ENCODE results near the gene MYO1H.

MYO1H gene

GRCh38 chr12:109477963-109478315, 130.2 kb downstream of the MYO1H start:
- no peak for DNase-seq
- intact Hi-C loops (cut with DNase I), result no loop called here

DNA sequence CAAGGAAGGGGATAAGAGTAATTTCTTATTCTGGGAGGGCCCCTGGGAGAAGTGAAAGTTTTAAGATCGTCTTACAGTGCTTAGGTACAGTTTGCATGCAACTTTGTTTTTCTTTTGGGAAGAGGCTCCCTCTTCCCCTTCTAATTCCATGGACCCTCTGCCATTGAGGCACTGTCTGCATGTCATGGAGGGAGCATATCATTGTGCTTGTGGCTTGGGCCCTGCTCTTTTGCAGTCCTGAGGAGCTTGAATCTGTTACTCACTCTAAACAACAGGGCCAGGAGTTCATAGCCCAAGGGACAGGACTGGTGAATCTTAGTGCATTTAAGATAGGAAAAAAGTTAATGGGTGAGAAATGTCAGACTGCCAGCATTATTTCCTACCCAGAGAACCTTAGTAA, 132.1 kb downstream of the MYO1H start:
- intact Hi-C loops (cut with DNase I), result no loop called here
- DNase-seq, result no peak

DNA sequence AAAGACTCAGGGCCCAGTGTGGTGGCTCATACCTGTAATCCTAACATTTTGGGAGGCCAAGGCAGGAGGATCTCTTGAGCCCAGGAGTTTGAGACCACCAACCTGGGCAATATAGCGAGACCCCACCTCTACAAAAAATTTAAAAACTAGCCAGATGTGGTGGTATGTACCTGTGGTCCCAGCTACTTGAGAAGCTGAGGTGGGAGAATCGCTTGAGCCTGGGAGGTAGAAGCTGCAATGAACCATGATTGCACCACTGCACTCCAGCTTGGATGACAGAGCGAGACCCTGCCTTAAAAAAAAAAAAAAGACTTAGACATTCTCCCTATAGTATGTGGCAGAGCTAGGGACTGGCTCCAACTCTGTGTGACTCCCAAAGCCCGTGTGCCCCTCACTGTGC, 132.7 kb downstream of the MYO1H start:
- no peak for DNase-seq
- intact Hi-C loops (cut with DNase I), result no loop called here

- DNase-seq, result no peak
- intact Hi-C loops (cut with DNase I), result no loop called here
These were observed 134.2 kb downstream of the MYO1H start for GRCh38 chr12:109481863-109482262.

DNA sequence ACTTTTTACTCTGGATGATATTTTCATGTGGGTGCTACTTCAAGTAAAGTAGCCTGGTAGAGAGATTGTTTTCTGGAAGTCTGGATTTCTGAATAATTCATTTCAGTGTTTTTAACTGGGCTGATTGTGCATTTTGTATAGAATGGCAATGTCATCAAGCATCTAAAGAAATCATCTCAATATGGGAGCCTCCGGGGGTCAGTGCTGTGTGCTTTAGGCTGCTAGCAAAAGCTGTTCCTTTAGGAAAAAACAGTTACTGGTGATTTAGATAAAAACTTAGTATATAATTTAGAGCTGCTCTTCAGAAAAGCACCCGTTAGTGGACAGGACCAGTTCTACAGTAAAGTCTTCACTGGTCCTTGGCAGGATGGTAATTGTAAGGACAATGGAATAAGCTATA, 134.8 kb downstream of the MYO1H start:
- DNase-seq, result no peak
- intact Hi-C loops (cut with DNase I), result no loop called here

GRCh38 chr12:109482894-109483293, 135.2 kb downstream of the MYO1H start:
- no peak for DNase-seq
- intact Hi-C loops (cut with DNase I), result no loop called here

- DNase-seq, result no peak
- intact Hi-C loops (cut with DNase I), result no loop called here
These were observed 135.6 kb downstream of the MYO1H start for GRCh38 chr12:109483346-109483745.

GRCh38 chr12:109485201-109485600, 137.5 kb downstream of the MYO1H start:
- no peak for DNase-seq
- intact Hi-C loops (cut with DNase I), result no loop called here

DNA sequence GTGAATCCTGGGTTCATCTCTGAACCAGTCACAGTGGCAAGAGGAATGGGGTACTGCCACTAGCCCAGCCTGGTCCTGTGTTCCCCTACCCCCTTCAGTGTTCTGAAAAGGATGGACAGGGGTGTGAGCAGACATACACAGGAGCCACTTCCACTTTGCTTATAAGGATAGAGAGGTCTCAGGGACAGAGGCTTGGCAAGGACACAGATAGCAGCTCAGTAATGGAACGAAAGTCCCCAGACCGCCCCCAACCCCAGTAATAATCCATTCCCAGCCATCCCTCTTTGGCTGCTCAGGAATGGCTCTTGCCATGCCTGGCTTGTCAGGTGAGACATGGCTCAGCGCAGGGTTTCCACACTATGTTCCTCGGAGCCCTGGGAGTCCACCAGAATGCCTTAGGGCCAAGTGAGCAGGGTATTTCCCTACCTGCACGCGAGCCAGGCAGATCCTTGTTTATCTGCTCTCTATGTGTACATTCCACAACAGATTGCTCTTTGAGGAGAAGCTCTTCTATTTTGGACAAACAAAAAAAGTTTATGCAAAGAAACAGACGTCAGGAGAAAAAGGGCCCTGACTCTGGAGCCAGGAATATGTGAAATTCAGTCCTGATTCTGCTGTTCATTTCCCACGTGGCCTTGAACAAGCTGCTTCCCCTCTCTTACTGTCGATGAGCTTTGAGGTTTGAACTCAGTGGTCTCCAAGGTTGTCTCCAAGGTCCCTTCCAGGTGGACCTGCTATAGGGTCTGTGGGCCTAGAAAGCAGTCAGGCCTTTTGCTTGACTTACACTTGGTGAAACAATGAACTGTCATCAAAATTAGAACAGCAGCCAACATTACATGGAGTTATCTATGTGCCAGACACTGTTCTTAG, 139.7 kb downstream of the MYO1H start:
- intact Hi-C loops (cut with DNase I), result no loop called here
- DNase-seq, result no peak

DNA sequence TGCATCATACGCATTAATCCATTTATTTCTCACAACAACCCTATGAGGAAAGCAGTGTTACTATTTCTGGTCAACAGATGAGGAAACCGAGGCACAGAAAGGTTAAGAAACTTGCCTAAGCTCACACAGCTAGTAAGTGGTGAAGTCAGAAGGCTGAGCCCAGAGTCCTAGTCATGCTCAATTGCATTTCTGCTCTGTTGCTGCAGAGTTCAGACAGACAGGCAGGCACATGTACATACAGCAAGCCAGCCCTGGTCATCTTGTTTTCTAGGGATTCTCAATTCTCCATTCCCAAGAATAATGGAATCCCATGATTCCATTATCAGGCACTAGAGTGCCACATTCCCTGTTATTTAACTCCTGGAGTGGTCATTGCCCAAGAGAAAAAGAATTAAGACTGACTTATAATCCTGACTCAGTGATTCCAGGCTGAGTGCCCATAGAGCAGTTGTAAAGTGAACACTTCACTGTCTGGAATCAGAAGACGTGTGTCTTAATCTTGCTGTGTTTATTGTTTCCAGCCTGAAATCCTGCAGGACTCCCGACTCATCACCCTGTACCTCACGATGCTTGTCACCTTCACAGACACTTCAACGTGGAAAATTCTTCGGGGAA, 140.5 kb downstream of the MYO1H start:
- intact Hi-C loops (cut with DNase I), result no loop called here
- DNase-seq, result no peak

DNA sequence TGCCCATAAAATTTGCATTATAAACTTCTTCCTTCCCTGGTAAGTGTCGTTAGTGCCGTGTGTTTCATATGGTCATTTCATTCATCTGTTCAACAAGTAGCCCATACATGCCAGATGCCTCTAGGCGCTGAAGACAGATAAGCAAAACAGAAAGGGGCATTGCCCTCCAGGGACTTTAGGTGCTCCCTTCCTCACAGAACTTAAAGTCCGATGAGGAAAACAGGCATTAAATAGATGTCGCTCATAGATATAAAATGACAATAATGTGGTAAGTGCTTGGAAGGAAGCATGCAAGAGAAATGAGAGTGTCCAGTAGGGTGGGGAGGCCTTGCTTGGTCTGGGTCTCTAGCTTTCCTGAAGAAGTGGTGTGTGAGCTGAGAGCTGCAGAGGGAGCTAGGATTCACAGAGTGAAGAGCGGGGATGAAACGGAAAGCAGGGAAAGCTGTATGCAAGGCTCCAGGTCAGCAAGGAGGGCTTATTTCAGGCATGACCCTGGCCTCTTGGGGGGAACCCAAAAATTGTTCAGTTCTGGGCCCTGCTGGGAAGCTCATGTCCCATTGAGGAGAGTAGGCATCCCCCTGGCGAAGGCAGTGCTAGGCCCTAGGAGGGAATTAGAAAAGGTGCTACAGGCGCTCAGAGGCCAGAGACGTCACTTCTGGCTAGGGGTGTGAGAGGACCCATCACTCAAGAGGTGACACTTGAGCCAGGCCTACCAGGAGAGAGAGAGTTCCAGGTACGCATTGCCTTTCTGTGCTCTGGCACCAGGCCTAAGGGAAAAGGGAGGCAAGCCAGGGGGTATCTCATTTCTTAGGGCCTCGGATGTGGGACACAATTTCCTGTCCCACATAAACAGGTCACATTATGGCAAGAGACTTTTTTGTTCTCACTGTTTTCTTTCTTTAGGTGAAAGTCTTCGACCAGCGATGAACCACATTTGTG, 141.6 kb downstream of the MYO1H start:
- DNase-seq, result no peak
- intact Hi-C loops (cut with DNase I), result no loop called here

DNA sequence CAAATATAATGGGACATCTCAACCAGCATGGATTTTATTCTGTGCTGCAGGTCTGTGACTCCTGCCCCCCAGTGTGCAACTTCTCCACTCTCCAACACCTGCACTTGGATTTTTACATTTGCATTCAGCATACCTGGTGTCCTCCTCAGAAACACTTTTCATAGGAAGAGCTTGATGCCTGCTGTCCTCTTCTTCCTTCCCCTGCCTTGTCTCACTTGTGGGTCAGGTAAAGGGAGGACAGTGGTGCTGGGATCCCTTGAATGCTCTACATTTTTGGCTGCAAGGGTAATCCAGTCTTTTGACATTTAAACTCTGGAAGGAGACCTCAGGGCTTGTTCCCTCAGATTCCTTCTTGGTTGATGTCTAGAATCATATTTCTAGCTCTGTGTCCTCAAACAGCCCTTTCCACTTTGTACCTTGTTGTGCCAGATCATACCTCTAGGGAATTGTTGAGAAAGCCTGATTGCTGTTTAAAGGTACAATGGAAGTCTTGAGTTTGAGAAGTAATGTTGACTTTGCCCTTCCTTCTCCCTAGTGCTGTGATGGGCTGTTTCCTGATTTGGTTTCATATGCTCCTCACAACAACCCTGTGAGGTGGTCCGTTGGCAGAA, 142.4 kb downstream of the MYO1H start:
- intact Hi-C loops (cut with DNase I), result no loop called here
- no peak for DNase-seq

DNA sequence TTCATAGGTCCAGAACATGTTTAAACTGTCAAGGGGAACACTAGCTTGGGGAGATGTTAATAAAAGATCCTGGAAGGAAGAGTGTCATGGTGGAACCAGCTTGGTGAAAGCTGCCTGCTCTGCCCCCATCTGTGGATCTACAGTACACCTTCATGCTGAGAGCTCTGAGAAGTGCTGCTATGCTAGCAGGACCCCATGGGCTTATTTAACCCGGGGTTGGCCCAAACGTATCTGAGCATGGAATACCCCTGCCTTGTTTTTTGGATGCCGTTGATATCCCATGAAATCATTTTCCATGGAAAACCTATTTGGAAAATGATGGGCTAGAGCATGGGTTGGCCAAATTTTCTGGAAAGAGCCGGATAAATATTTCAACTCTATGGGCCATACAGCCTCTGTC, 144.0 kb downstream of the MYO1H start:
- intact Hi-C loops (cut with DNase I), result no loop called here
- DNase-seq, result no peak

DNA sequence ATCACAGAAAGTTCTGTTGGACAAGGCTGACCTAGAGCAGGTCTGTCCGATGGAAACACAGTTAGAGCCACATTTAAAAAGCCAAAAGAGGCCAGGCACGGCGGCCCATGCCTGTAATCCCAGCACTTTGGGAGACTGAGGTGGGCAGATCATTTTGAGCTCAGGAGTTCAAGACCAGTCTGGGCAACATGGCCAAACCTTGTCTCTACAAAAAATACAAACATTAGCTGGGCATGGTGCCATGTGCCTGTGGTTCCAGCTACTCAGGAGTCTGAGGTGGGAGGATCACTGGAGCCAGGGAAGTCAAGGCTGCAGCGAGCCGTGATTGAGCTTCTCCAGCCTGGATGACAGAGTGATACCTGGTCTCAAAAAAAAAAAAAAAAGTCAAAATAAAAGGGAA, 144.7 kb downstream of the MYO1H start:
- DNase-seq, result no peak
- intact Hi-C loops (cut with DNase I), result no loop called here

DNA sequence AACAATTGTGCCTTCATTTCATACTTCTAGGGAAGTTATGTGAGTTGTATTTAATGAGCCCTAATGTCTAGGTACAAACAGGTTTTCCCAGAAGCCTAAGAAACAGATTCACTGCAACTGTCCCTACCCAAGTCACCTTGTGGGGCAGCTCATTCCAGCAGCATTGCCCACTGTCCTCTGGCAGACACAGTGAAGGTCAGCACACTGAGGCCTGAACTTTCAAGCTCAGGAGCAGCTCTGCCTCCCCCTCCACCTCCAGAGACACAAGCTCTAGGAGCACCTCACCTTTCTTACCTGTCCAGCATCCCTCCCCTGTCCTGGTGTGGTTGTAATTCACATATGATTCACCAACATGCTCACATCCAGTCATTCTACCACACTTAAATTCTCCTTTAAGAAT, 145.4 kb downstream of the MYO1H start:
- DNase-seq, result no peak
- intact Hi-C loops (cut with DNase I), result no loop called here

GRCh38 chr12:109493938-109494337, 146.2 kb downstream of the MYO1H start:
- DNase-seq, result no peak
- intact Hi-C loops (cut with DNase I), result no loop called here

GRCh38 chr12:109494348-109494881, 146.7 kb downstream of the MYO1H start:
- intact Hi-C loops (cut with DNase I), result no loop called here
- no peak for DNase-seq

- no peak for DNase-seq
- intact Hi-C loops (cut with DNase I), result no loop called here
These were observed 147.3 kb downstream of the MYO1H start for GRCh38 chr12:109495012-109495411.

DNA sequence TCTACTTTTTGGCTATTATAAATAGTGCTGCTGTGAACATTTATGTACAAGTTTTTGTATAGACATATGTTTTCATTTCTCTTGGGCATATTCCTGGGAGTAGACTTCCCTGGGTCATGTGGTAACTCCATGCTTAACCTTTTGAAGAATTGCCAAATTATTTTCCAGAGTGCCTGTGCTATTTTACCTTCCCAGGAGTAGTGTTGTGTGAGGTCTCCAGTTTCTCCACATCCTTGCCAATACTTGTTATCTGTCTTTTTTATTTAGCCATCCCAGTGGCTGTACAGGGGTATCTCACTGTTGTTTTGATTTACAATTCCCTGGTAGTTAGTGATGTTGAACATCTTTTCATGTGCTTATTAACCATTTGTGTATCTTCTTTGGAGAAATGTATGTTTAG, 148.6 kb downstream of the MYO1H start:
- intact Hi-C loops (cut with DNase I), result no loop called here
- no peak for DNase-seq

Measured in head of caudate nucleus (tissue), 42 donors.